Measurements from ENCODE around the gene COL9A3.

COL9A3 gene

DNA sequence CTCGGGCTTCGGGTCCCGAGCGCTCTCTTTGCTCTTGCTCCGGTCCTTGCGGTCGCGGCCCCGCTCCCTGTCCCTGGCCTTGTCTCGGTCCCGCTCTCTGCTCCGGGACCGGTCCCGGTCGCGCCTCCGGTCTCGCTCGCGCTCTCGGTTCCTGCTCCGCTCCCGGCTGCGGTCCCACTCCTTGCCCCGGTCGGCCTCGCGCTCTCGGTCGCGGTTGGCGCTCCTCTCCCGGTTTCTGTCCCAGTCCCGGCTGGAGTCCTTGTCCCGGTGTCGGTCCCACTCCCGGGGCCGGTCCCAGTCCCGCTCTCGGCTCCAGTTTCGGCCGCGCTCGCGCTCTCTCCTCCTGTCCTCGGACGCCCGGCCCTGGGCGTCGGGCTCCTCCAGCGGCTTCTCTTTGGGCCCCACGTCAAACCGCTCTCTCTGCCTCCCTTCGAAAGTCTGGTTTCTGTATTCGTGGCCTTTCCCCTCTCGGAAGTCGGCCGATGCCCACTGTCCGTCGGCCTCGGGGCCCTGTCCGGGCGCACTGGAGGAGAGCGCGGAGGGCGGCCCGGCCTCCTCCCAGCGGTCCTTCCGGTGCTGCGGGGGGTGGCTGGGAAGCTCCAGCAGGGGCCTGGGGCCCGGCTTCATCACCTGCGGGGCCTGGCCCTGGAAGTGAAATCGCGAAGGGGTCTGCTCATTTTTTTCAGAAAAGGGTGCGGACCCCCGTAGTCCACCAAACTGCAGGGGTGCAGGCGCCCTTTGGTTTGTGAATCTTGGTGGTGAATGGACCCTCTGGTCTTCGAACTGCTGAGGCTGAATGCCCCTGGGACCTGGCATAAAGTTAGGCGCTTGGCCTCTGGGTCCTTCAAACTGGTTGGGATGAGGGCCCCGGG, 62.7 kb downstream of the COL9A3 start:
- DNase-seq (ENCODE audit: extremely low read depth, low read depth) = no peak
- TF ChIP-seq, protein P1, sequence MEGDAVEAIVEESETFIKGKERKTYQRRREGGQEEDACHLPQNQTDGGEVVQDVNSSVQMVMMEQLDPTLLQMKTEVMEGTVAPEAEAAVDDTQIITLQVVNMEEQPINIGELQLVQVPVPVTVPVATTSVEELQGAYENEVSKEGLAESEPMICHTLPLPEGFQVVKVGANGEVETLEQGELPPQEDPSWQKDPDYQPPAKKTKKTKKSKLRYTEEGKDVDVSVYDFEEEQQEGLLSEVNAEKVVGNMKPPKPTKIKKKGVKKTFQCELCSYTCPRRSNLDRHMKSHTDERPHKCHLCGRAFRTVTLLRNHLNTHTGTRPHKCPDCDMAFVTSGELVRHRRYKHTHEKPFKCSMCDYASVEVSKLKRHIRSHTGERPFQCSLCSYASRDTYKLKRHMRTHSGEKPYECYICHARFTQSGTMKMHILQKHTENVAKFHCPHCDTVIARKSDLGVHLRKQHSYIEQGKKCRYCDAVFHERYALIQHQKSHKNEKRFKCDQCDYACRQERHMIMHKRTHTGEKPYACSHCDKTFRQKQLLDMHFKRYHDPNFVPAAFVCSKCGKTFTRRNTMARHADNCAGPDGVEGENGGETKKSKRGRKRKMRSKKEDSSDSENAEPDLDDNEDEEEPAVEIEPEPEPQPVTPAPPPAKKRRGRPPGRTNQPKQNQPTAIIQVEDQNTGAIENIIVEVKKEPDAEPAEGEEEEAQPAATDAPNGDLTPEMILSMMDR (IDR thresholded peaks at IDR 0.05; ENCODE audit: low read depth, low read length) = no peak

GRCh38 chr20:62880147-62880934, 63.5 kb downstream of the COL9A3 start:
- TF ChIP-seq, protein P1 (IDR thresholded peaks at IDR 0.05; ENCODE audit: low read depth, low read length) = no peak
- DNase-seq (ENCODE audit: extremely low read depth, low read depth) = no peak

- TF ChIP-seq, protein P1 (IDR thresholded peaks at IDR 0.05; ENCODE audit: low read depth, low read length) = no peak
- no peak for DNase-seq (ENCODE audit: extremely low read depth, low read depth)
These were observed 64.2 kb downstream of the COL9A3 start for GRCh38 chr20:62880935-62881661.

- TF ChIP-seq, protein P1 (IDR thresholded peaks at IDR 0.05; ENCODE audit: low read depth, low read length) = no peak
- no peak for DNase-seq (ENCODE audit: extremely low read depth, low read depth)
These were observed 65.0 kb downstream of the COL9A3 start for GRCh38 chr20:62881662-62882395.

DNA sequence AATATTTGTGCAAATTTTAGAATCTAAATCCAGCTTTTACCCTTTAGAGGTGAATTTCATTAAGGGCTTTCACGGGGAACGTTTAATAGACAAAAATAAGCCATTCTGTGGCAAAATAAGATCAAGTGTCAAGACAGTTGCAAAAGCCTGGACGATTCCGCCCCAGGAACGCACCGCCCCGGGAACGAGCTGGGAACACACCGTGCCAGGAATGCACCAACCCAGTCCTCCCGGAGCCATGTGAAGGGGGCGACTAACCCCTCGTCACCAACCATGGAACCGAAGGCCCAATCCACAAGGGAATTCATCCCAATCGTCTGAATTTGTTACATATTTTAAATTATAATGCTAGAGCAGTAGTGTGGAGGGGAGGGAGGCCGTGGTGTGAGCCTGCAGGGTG, 65.6 kb downstream of the COL9A3 start:
- TF ChIP-seq, protein P1 (IDR thresholded peaks at IDR 0.05; ENCODE audit: low read depth, low read length) = no peak
- DNase-seq (ENCODE audit: extremely low read depth, low read depth) = no peak

DNA sequence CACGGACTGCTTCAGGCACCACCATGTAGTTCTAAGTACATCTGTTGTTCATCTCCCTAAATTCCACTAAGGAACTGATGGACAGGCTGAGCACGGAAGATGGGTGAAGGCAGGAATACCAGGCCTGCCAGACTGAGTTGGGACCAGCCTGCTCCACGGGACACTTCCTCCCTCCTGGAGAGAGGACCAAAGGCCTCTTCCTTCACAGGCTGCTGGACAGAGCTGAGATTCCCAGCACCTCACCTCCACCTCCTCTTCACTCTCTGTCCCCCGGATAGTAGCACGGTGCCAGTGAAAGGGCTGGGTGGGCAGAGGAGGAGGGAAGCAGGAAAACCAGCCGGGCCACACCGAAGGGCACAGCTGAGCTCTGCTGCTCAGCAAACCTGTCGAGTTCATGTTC, 67.7 kb downstream of the COL9A3 start:
- TF ChIP-seq, protein P1 (IDR thresholded peaks at IDR 0.05; ENCODE audit: low read depth, low read length) = no peak
- DNase-seq (ENCODE audit: extremely low read depth, low read depth) = no peak
